ENCODE results near the gene SLC35F6. TPM values are rescaled to one million over a fixed set of nuclear protein-coding genes. Genes with fewer than 3 reads are reported as not detected.
"Not testable (repeated sequence)": the region's sequence is repeated elsewhere in the genome, so short reads cannot be mapped to it uniquely, and the experiment has no call there.

Gene SLC35F6
- total RNA-seq, 2 experiments from 2014 or later = 4.2 to 4.6 TPM

DNA sequence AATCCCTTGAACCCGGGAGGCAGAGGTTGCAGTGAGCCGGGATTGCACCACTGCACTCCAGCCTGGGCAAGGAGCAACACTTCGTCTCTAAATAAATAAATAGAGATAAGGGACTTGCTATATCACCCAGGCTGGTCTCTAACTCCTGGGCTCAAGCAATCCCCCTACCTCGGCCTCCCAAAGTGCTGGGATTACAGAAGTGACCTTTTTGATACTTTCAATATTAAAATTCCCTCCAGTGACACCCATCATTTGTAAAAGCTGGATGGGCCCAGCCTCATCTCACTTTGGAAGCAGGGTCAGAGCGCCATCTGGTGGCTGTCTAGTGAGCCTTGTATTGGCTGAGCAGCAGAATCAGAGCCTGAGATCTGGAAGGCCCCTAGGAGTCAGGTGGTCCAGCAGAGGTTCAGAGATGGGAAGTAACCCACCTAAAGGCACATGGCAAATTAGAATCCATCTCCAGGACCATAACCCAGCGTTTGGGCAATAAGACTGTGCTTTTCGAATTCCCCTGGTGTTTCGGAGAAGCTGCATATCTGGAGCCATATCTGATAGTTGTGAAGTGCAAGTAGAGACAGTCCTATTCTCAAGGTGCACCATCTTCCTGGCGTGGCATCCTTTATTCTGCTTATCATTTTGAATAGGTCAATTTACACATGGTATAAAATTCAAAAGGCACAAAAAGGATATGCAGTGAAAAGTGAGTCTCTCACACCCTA, 18.3 kb upstream of the SLC35F6 start:
- Mint-ChIP-seq H3K4me1 (ENCODE audit: low read depth) (peaks cover 3% of the 10 kb centered on the region), H3K27me3 (no peaks in the 10 kb centered on the region), H3K27ac (no peak overlapping the region), H3K4me3 (no peak overlapping the region), H3K36me3 (ENCODE audit: low read depth) (no peaks in the 10 kb centered on the region), H3K9me3 (no peaks in the 10 kb centered on the region)
- TF ChIP-seq, protein P1, sequence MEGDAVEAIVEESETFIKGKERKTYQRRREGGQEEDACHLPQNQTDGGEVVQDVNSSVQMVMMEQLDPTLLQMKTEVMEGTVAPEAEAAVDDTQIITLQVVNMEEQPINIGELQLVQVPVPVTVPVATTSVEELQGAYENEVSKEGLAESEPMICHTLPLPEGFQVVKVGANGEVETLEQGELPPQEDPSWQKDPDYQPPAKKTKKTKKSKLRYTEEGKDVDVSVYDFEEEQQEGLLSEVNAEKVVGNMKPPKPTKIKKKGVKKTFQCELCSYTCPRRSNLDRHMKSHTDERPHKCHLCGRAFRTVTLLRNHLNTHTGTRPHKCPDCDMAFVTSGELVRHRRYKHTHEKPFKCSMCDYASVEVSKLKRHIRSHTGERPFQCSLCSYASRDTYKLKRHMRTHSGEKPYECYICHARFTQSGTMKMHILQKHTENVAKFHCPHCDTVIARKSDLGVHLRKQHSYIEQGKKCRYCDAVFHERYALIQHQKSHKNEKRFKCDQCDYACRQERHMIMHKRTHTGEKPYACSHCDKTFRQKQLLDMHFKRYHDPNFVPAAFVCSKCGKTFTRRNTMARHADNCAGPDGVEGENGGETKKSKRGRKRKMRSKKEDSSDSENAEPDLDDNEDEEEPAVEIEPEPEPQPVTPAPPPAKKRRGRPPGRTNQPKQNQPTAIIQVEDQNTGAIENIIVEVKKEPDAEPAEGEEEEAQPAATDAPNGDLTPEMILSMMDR (IDR thresholded peaks at IDR 0.05) = peak; percentile 86
- ChIA-PET POLR2A (no interaction called here), CTCF (interaction anchor here (0.6 to 10.6 kb wide), 28 partner anchors 9 to 389 kb away, joined by 3 to 162 read pairs (median 3); no protein-coding TSS in a partner anchor)
- DNase-seq (peak; percentile 91), ATAC-seq (peak; percentile 79)
- intact Hi-C loops (cut with micrococcal nuclease) = loop anchor here (2.0 to 5.0 kb wide), 2 partner anchors 141 to 233 kb away; no protein-coding TSS in a partner anchor

GRCh38 chr2:26746934-26747333, 17.1 kb upstream of the SLC35F6 start:
- no peak for ATAC-seq
- TF ChIP-seq, protein P1 (IDR thresholded peaks at IDR 0.05) = no peak
- H3K27me3 Mint-ChIP-seq = no peaks in the 10 kb centered on the region
- H3K9me3 Mint-ChIP-seq = no peaks in the 10 kb centered on the region
- no peak for DNase-seq
- no peak overlapping the region for H3K4me3 Mint-ChIP-seq
- H3K36me3 Mint-ChIP-seq (ENCODE audit: low read depth) = no peaks in the 10 kb centered on the region
- ChIA-PET POLR2A (no interaction called here), CTCF (interaction anchor here (1.0 to 10.6 kb wide), 5 partner anchors 10 to 151 kb away, joined by 3 to 162 read pairs (median 3); no protein-coding TSS in a partner anchor)
- H3K4me1 Mint-ChIP-seq (ENCODE audit: low read depth) = no peaks in the 10 kb centered on the region
- no peak overlapping the region for H3K27ac Mint-ChIP-seq
- intact Hi-C loops (cut with micrococcal nuclease) = loop anchor here (5.0 kb wide), 1 partner anchor 235 kb away; no protein-coding TSS in a partner anchor

DNA sequence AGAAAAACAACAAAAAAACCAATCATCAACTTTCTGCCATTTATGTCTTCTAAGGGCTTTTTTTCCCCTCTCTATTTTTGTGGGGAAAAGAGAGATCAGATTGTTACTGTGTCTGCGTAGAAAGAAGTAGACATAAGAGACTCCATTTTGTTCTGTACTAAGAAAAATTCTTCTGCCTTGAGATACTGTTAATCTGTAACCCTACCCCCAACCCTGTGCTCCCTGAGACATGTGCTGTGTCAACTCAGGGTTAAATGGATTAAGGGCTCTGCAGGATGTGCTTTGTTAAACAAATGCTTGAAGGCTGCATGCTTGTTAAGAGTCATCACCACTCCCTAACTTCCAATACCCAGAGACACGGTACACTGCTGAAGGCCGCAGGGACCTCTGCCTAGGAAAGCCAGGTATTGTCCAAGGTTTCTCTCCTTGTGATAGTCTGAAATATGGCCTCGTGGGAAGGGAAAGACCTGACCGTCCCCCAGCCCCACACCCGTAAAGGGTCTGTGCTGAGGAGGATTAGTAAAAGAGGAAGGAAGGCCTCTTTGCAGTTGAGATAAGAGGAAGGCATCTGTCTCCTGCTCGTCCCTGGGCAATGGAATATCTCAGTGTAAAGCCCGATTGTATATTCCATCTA, 14.2 kb upstream of the SLC35F6 start:
- H3K4me1 Mint-ChIP-seq (ENCODE audit: low read depth); ATAC-seq; H3K9me3 Mint-ChIP-seq; H3K4me3 Mint-ChIP-seq; H3K36me3 Mint-ChIP-seq (ENCODE audit: low read depth); CTCF ChIA-PET; H3K27ac Mint-ChIP-seq; POLR2A ChIA-PET; DNase-seq; H3K27me3 Mint-ChIP-seq: not testable (repeated sequence)
- intact Hi-C loops (cut with micrococcal nuclease) = loop anchor here (5.0 kb wide), 1 partner anchor 238 kb away; no protein-coding TSS in a partner anchor

GRCh38 chr2:26750467-26750866, 13.6 kb upstream of the SLC35F6 start:
- ATAC-seq; H3K4me3 Mint-ChIP-seq; DNase-seq; H3K27me3 Mint-ChIP-seq; H3K9me3 Mint-ChIP-seq; H3K36me3 Mint-ChIP-seq (ENCODE audit: low read depth); CTCF ChIA-PET; POLR2A ChIA-PET; H3K27ac Mint-ChIP-seq; H3K4me1 Mint-ChIP-seq (ENCODE audit: low read depth); intact Hi-C loops (cut with micrococcal nuclease): not testable (repeated sequence)

GRCh38 chr2:26752656-26753055, 11.4 kb upstream of the SLC35F6 start:
- ATAC-seq = no peak
- POLR2A ChIA-PET = no interaction called here
- CTCF ChIA-PET = no interaction called here
- Mint-ChIP-seq H3K27ac (no peak overlapping the region), H3K4me3 (no peak overlapping the region), H3K9me3 (no peaks in the 10 kb centered on the region), H3K4me1 (ENCODE audit: low read depth) (peaks cover 4% of the 10 kb centered on the region), H3K36me3 (ENCODE audit: low read depth) (no peaks in the 10 kb centered on the region), H3K27me3 (no peaks in the 10 kb centered on the region)
- intact Hi-C loops (cut with micrococcal nuclease) = no loop called here
- TF ChIP-seq, protein P1 (IDR thresholded peaks at IDR 0.05) = no peak
- no peak for DNase-seq

GRCh38 chr2:26754539-26754938, 9.5 kb upstream of the SLC35F6 start:
- no peaks in the 10 kb centered on the region for H3K27me3 Mint-ChIP-seq
- peaks cover 9% of the 10 kb centered on the region for H3K4me1 Mint-ChIP-seq (ENCODE audit: low read depth)
- H3K4me3 Mint-ChIP-seq = no peak overlapping the region
- no peaks in the 10 kb centered on the region for H3K9me3 Mint-ChIP-seq
- H3K36me3 Mint-ChIP-seq (ENCODE audit: low read depth) = no peaks in the 10 kb centered on the region
- ChIA-PET POLR2A (no interaction called here), CTCF (interaction anchor here (1.0 to 4.2 kb wide), 3 partner anchors 10 to 149 kb away, joined by 3 to 22 read pairs (median 3); no protein-coding TSS in a partner anchor)
- DNase-seq (no peak), ATAC-seq (no peak)
- intact Hi-C loops (cut with micrococcal nuclease) = no loop called here
- H3K27ac Mint-ChIP-seq = no peak overlapping the region
- TF ChIP-seq, protein P1 (IDR thresholded peaks at IDR 0.05) = no peak
